ENCODE results near the gene CSTB. TPM values are rescaled to one million over a fixed set of nuclear protein-coding genes. Genes with fewer than 3 reads are reported as not detected.

Gene CSTB
- total and polyA plus RNA-seq, 4 donors, result 3.8 to 62.4 (median 33.7) TPM

GRCh38 chr21:43758111-43758641, 17.9 kb downstream of the CSTB start:
- no peak for DNase-seq (ENCODE audit: low spot score)
- peak overlapping the region in 1 of 2 donors; percentile 45 for H3K9ac ChIP-seq (ENCODE audit: low read depth in 1 of 2, low read length in 2 of 2)
- H3K27me3 ChIP-seq (ENCODE audit: control insufficient read depth in 4 of 4, insufficient read depth in 4 of 4, low read length in 3 of 4), result no peaks in the 10 kb centered on the region
- no peak overlapping the region for H3K4me3 ChIP-seq (ENCODE audit: low read depth in 1 of 3, low read length in 3 of 3)
- H3K36me3 ChIP-seq (ENCODE audit: control insufficient read depth in 4 of 4, insufficient read depth in 3 of 4, low read depth in 1 of 4, low read length in 3 of 4), result peaks cover 12 to 56% (median 15%) of the 10 kb centered on the region in 4 donors
- H3K9me3 ChIP-seq (ENCODE audit: control insufficient read depth in 4 of 4, low read length in 3 of 4), result no peaks in the 10 kb centered on the region
- TF ChIP-seq MAX (IDR thresholded peaks at IDR 0.05) (no peak), ZBTB33 (IDR thresholded peaks at IDR 0.05) (no peak), CTCF (IDR thresholded peaks at IDR 0.05; ENCODE audit: low read depth, low read length, missing input control) (no peak), YY1 (IDR thresholded peaks at IDR 0.05) (no peak), EGR1 (IDR thresholded peaks at IDR 0.05; ENCODE audit: low read depth in 2 of 2) (no peak), ATF3 (IDR thresholded peaks at IDR 0.05) (no peak), REST (IDR thresholded peaks at IDR 0.05) (no peak), FOXA1 (IDR thresholded peaks at IDR 0.05) (no peak), HNF4A (conservative IDR thresholded peaks at IDR 0.05) (peak; percentile 34 to 54), FOXA2 (IDR thresholded peaks at IDR 0.05) (no peak), RAD21 (IDR thresholded peaks at IDR 0.05) (peak in 1 of 2 donors; percentile 36), NR2F2 (IDR thresholded peaks at IDR 0.05) (no peak), SP1 (IDR thresholded peaks at IDR 0.05) (peak; percentile 10), HNF4G (IDR thresholded peaks at IDR 0.05) (no peak), JUND (IDR thresholded peaks at IDR 0.05) (no peak), TAF1 (conservative IDR thresholded peaks at IDR 0.05) (no peak), GABPA (IDR thresholded peaks at IDR 0.05 in 1 of 2, conservative IDR thresholded peaks at IDR 0.05 in 1 of 2) (no peak), RXRA (IDR thresholded peaks at IDR 0.05) (peak in 1 of 2 donors; percentile 53)
- WGBS, result 35% methylated on average over 18 of the region's 18 CpGs
- H3K4me1 ChIP-seq (ENCODE audit: control insufficient read depth in 4 of 4, insufficient read depth in 4 of 4, low read length in 3 of 4), result peaks cover 5 to 13% (median 9%) of the 10 kb centered on the region in 4 donors
- H3K27ac ChIP-seq (ENCODE audit: low read depth in 1 of 2, low read length in 2 of 2), result peak overlapping the region; percentile 31 to 53
